NCI-H146 (cell line): Measurements from ENCODE around the gene RSPO4.

Experiments used
- DNase-seq: peaks from one replicate; lab custom pipeline; 2025; lab: John Stamatoyannopoulos, UW

Gene RSPO4

DNA sequence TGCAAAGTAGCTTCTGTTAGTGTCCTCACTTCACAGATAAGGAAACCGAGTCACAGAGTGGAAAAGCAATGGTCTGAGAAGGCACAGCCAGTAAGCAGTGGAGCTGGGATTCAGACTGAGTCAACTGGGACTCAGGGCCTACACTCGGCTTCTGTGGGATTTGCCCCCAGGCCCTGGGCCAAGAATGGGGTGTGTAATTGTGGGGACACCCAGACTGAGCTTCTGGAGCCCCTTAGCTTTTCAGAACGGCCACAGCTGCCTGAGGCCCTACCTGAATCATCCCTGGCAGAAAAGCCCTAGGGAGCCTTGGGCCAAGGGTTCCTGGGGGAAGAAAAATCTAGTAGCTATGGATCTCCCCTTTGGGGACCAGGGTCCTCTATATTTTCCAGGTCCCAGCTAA lies 92.5 kb downstream of the RSPO4 start:
- DNase-seq, result no peak
